HCT116 (cell line): ENCODE data around the gene PDZD4.

ENCODE experiments used
- CTCF ChIP-seq, 3 experiments: fragments of 200-600 bp in 1 of 3; sonication (generic) in 1 of 3; IDR thresholded peaks in 2 of 3; conservative IDR thresholded peaks in 1 of 3; 2 replicates each; pipeline ENCODE4 v1.5.1; 2012 to 2017; ENCODE audit warnings: low read depth in 2 of 3, low read length in 2 of 3, antibody characterized with exemption in 1 of 3, borderline replicate concordance in 1 of 3, control low read depth in 1 of 3, mild to moderate bottlenecking in 1 of 3, mixed read lengths in 1 of 3, mixed run types in 1 of 3, moderate library complexity in 1 of 3; ENCODE audit not compliant: insufficient read depth in 1 of 3
- EZH2 ChIP-seq: fragments of 200-600 bp; sonication (generic); IDR thresholded peaks from 2 replicates; pipeline ENCODE4 v1.6.1; 2017; ENCODE audit warnings: antibody characterized with exemption, mixed run types
- POLR2A ChIP-seq: IDR thresholded peaks from 2 replicates; pipeline ENCODE4 v1.7.0; 2011; ENCODE audit warnings: borderline replicate concordance; ENCODE audit not compliant: insufficient read depth, insufficient read length; ENCODE audit errors: extremely low read depth
- POLR2AphosphoS5 ChIP-seq: IDR thresholded peaks from 2 replicates; pipeline ENCODE4 v1.6.1; 2011; ENCODE audit warnings: mild to moderate bottlenecking, low read depth, low read length, moderate library complexity
- SIN3A ChIP-seq: IDR thresholded peaks from 2 replicates; pipeline ENCODE4 v1.6.1; 2012; ENCODE audit warnings: low read depth
- ZBTB33 ChIP-seq: IDR thresholded peaks from 2 replicates; pipeline ENCODE4 v1.6.1; 2011; ENCODE audit warnings: mild to moderate bottlenecking, low read length, moderate library complexity; ENCODE audit not compliant: insufficient replicate concordance; ENCODE audit errors: extremely low read depth

- TF ChIP-seq POLR2A (no peak), CTCF (IDR thresholded peaks at IDR 0.05 in 2 of 3, conservative IDR thresholded peaks at IDR 0.05 in 1 of 3; ENCODE audit: borderline replicate concordance in 1 of 3, insufficient read depth in 1 of 3, low read depth in 2 of 3, low read length in 2 of 3) (no peak), EZH2 (no peak), ZBTB33 (no peak), POLR2AphosphoS5 (no peak), SIN3A (no peak)
These were observed 54.2 kb downstream of the PDZD4 start for GRCh38 chrX:153776120-153776599.
